ENCODE data around the gene ADCY5. TPM values are rescaled to one million over a fixed set of nuclear protein-coding genes. Genes with fewer than 3 reads are reported as not detected.

The ADCY5 gene
- total RNA-seq, 6 experiments from 2014 or later = 0.09 to 0.95 (median 0.19) TPM

DNA sequence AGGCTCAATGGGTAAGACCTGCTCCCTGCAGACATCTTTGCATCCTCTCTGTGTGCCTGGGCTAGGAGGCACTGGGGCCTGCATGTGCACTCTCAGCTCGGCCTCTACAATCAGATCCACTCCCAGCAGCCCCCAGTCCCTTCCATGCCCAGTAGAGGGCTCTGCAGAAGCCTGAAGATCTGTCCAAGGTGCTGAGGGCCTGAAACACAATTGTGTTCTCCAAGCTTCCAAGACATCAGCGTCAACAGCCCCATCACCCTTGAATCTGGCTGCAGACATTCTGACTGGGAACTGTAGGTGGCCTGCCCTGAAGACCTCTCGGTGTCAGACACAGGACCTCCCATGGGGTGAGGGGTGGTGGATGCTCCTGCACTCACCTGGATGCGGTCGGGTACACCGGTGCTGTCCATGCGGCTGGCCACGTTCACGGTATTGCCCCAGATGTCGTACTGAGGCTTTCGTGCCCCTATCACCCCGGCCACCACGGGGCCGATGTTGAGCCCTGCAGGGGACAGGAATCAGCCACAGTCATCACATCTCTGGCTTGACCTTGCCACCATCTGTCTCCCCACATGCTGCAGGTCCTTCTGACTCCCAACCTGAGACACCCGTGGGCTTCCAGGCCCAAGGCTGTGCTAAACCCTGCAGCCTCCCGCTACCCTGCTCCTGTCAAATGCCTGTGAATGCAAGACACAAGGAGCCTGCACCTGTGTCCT, 162.4 kb downstream of the ADCY5 start:
- no peak overlapping the region for H3K27ac Mint-ChIP-seq
- peaks cover 17% of the 10 kb centered on the region for H3K27me3 Mint-ChIP-seq (ENCODE audit: insufficient read depth)
- peak; percentile 83 for TF ChIP-seq CTCF (IDR thresholded peaks at IDR 0.05)
- peak; percentile 65 for DNase-seq
- peaks cover 9% of the 10 kb centered on the region for H3K4me1 Mint-ChIP-seq (ENCODE audit: low read depth)
- no peaks in the 10 kb centered on the region; the same call in 1 of the 2 replicates for H3K36me3 Mint-ChIP-seq (ENCODE audit: low read depth)
- H3K4me3 Mint-ChIP-seq = no peak overlapping the region
- H3K9me3 Mint-ChIP-seq = no peaks in the 10 kb centered on the region; the same call in 1 of the 2 replicates

DNA sequence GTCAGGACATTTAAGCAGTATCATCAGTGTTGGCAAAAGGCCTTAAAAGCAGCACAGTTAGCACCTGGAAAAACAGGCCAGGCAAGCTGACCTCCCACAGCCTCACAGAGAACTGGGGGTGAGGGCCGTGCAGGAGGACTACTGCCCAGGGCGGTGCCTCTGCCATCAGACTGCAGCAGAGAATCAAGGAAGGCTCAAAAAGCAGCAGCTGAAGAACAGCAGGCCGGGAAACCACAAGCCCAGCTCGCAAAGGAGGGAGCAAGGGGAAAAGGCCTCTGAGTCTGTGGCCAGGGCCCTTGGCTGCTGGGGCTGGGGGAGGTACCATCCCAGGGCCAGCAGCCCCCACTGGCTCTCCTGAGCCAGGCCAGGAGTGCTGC, 163.0 kb downstream of the ADCY5 start:
- Mint-ChIP-seq H3K9me3 (no peaks in the 10 kb centered on the region; the same call in 1 of the 2 replicates), H3K27ac (no peak overlapping the region), H3K27me3 (ENCODE audit: insufficient read depth) (peaks cover 13% of the 10 kb centered on the region), H3K4me1 (ENCODE audit: low read depth) (peaks cover 9% of the 10 kb centered on the region), H3K4me3 (no peak overlapping the region), H3K36me3 (ENCODE audit: low read depth) (no peaks in the 10 kb centered on the region; the same call in 1 of the 2 replicates)
- no peak for DNase-seq
- no peak for TF ChIP-seq CTCF (IDR thresholded peaks at IDR 0.05)

GRCh38 chr3:123285479-123285878, 163.4 kb downstream of the ADCY5 start:
- Mint-ChIP-seq H3K27ac (no peak overlapping the region), H3K27me3 (ENCODE audit: insufficient read depth) (peaks cover 11% of the 10 kb centered on the region), H3K4me3 (no peak overlapping the region), H3K36me3 (ENCODE audit: low read depth) (no peaks in the 10 kb centered on the region; the same call in 1 of the 2 replicates), H3K4me1 (ENCODE audit: low read depth) (peaks cover 9% of the 10 kb centered on the region), H3K9me3 (no peaks in the 10 kb centered on the region; the same call in 1 of the 2 replicates)
- no peak for DNase-seq
- no peak for TF ChIP-seq CTCF (IDR thresholded peaks at IDR 0.05)

GRCh38 chr3:123285066-123285465, 163.8 kb downstream of the ADCY5 start:
- Mint-ChIP-seq H3K4me1 (ENCODE audit: low read depth) (peaks cover 9% of the 10 kb centered on the region), H3K27ac (no peak overlapping the region), H3K27me3 (ENCODE audit: insufficient read depth) (peaks cover 11% of the 10 kb centered on the region), H3K4me3 (no peak overlapping the region), H3K36me3 (ENCODE audit: low read depth) (no peaks in the 10 kb centered on the region; the same call in 1 of the 2 replicates), H3K9me3 (no peaks in the 10 kb centered on the region; the same call in 1 of the 2 replicates)
- no peak for TF ChIP-seq CTCF (IDR thresholded peaks at IDR 0.05)
- DNase-seq = peak; percentile 46

DNA sequence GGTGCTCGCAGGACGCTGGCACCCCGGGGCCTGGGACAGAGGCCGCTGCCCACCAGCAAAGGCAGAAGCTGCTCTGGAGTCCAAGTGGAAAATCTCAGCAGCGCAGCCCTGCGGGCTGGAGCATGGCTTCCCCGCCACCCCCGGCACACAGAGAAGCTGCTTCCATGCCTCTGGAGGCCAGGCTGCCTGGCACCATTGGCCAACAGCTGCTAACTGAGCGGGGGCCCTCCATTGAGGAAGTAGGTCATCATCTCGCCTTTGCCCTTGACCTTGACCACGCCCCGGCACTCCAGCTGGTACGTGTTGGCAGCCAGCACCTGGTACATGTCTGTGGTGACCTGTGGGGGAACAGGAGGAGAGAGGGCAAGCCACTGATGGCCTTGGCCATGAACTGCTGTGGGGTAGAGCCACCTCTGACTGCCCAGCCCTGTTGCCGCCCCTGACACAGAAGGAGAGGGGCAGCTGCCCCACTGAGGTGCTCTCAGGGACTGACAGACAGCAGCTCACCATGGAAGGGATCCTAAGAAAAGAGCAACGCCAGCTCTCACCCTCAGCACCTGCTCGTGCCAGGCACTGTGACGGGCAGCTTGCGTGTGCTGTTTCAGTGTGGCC, 164.4 kb downstream of the ADCY5 start:
- DNase-seq = no peak
- Mint-ChIP-seq H3K4me1 (ENCODE audit: low read depth) (peaks cover 9% of the 10 kb centered on the region), H3K9me3 (no peaks in the 10 kb centered on the region; the same call in 1 of the 2 replicates), H3K27ac (no peak overlapping the region), H3K27me3 (ENCODE audit: insufficient read depth) (peaks cover 9% of the 10 kb centered on the region), H3K4me3 (no peak overlapping the region), H3K36me3 (ENCODE audit: low read depth) (no peaks in the 10 kb centered on the region)
- no peak for TF ChIP-seq CTCF (IDR thresholded peaks at IDR 0.05)

Data from HFFc6 (cell line).